ENCODE measurements around the gene SUPT20HL2. TPM values are rescaled to one million over a fixed set of nuclear protein-coding genes. Genes with fewer than 3 reads are reported as not detected.

The SUPT20HL2 gene
- total and polyA plus RNA-seq, 2 experiments from 2014 or later, result 0.08 TPM; not detected in 1

- H4K20me1 ChIP-seq (replicated peaks; ENCODE audit: insufficient read depth), result no peaks in the 10 kb centered on the region
- TF ChIP-seq REST (IDR thresholded peaks at IDR 0.05; ENCODE audit: unreplicated experiment), result peak; percentile 67
- no peak for TF ChIP-seq POLR2AphosphoS5 (IDR thresholded peaks at IDR 0.05; ENCODE audit: low read depth)
- TF ChIP-seq CTCF (conservative IDR thresholded peaks at IDR 0.05; ENCODE audit: low read depth in 2 of 2), result peak in 1 of 2 experiments; percentile 19; a peak in 2 of 4 replicates
- TF ChIP-seq STAT1 (IDR thresholded peaks at IDR 0.05; ENCODE audit: unreplicated experiment), result no peak
- no peaks in the 10 kb centered on the region for H3K9me2 ChIP-seq (ENCODE audit: insufficient read depth)
- ATAC-seq (no peak), DNase-seq (ENCODE audit: low spot score) (no peak)
- H3K9me3 Mint-ChIP-seq, result no peaks in the 10 kb centered on the region
- no peak overlapping the region for H3K4me3 ChIP-seq
- H3K36me3 Mint-ChIP-seq (ENCODE audit: low read depth), result no peaks in the 10 kb centered on the region
- H3K4me3 Mint-ChIP-seq, result no peak overlapping the region
- no peaks in the 10 kb centered on the region for H3F3A ChIP-seq (replicated peaks; ENCODE audit: low read depth)
- no peak overlapping the region for H3K4me2 ChIP-seq
- H3K4me1 Mint-ChIP-seq, result no peaks in the 10 kb centered on the region; the same call in 2 of the 3 replicates
- no peaks in the 10 kb centered on the region for H3K27me3 Mint-ChIP-seq (ENCODE audit: insufficient read depth, low read depth, poor library complexity)
- H2AFZ ChIP-seq, result no peak overlapping the region
- no peaks in the 10 kb centered on the region for H3K27me3 ChIP-seq (ENCODE audit: insufficient read depth)
- no peaks in the 10 kb centered on the region for H3K79me2 ChIP-seq (replicated peaks; ENCODE audit: insufficient read depth)
- H3K27ac ChIP-seq (ENCODE audit: low read depth), result no peak overlapping the region
- H3K4me1 ChIP-seq (ENCODE audit: insufficient read depth), result no peaks in the 10 kb centered on the region
- no peaks in the 10 kb centered on the region for H3K36me3 ChIP-seq (ENCODE audit: insufficient read depth)
- no peak overlapping the region for H3K27ac Mint-ChIP-seq
These were observed 36.3 kb upstream of the SUPT20HL2 start for GRCh38 chrX:24350217-24350616.

- Mint-ChIP-seq H3K27me3 (ENCODE audit: insufficient read depth, low read depth, poor library complexity) (no peaks in the 10 kb centered on the region), H3K9me3 (no peaks in the 10 kb centered on the region), H3K4me3 (no peak overlapping the region), H3K4me1 (no peaks in the 10 kb centered on the region; the same call in 2 of the 3 replicates), H3K36me3 (ENCODE audit: low read depth) (no peaks in the 10 kb centered on the region), H3K27ac (no peak overlapping the region)
- no peaks in the 10 kb centered on the region for H3K4me1 ChIP-seq (ENCODE audit: insufficient read depth)
- no peaks in the 10 kb centered on the region for H3K79me2 ChIP-seq (replicated peaks; ENCODE audit: insufficient read depth)
- no peaks in the 10 kb centered on the region for H3K36me3 ChIP-seq (ENCODE audit: insufficient read depth)
- H3F3A ChIP-seq (replicated peaks; ENCODE audit: low read depth), result no peaks in the 10 kb centered on the region
- H3K27me3 ChIP-seq (ENCODE audit: insufficient read depth), result no peaks in the 10 kb centered on the region
- no peaks in the 10 kb centered on the region for H3K9me2 ChIP-seq (ENCODE audit: insufficient read depth)
- no peak overlapping the region for H3K27ac ChIP-seq (ENCODE audit: low read depth)
- no peak for ATAC-seq
- no peak overlapping the region for H2AFZ ChIP-seq
- no peak overlapping the region for H3K4me2 ChIP-seq
- no peaks in the 10 kb centered on the region for H4K20me1 ChIP-seq (replicated peaks; ENCODE audit: insufficient read depth)
- no peak for DNase-seq (ENCODE audit: low spot score)
- no peak overlapping the region for H3K4me3 ChIP-seq
- TF ChIP-seq EZH2phosphoT487 (IDR thresholded peaks at IDR 0.05; ENCODE audit: unreplicated experiment) (no peak), ZNF331 (CRISPR knock-in tag; IDR thresholded peaks at IDR 0.05; ENCODE audit: low read depth) (no peak), CREB1 (CRISPR knock-in tag; IDR thresholded peaks at IDR 0.05; ENCODE audit: low read depth) (no peak), ZNF462 (CRISPR knock-in tag; IDR thresholded peaks at IDR 0.05) (no peak)
These were observed 34.0 kb upstream of the SUPT20HL2 start for GRCh38 chrX:24347881-24348280.

Data from GM23338 (cell line).